Measurements from ENCODE around the gene LFNG. TPM values are rescaled to one million over a fixed set of nuclear protein-coding genes. Genes with fewer than 3 reads are reported as not detected.
A peak's percentile ranks its signal among the peaks of the same experiment; 100 is the strongest.

Gene LFNG
- total and polyA plus RNA-seq, 9 of the 15 experiments (the other 6 are each of a cell fraction or from before 2014, with no cell fraction given): 0.03 to 0.89 (median 0.25) TPM; not detected in 1

- peaks cover 6 to 16% of the 10 kb centered on the region in 2 experiments; a peak in 3 of 5 replicates for H3K4me1 ChIP-seq (replicated peaks in 1 of 2; ENCODE audit: control insufficient read depth in 2 of 2, insufficient read depth in 2 of 2, low read length in 2 of 2)
- ATAC-seq (no peak), FAIRE-seq (no peak), DNase-seq (ENCODE audit: extremely low read depth in 1 of 4, low spot score in 3 of 4) (no peak)
- intact Hi-C loops (cut with micrococcal nuclease): no loop called here
- H3K9ac ChIP-seq (ENCODE audit: insufficient read depth in 1 of 2, low read depth in 2 of 2, low read length in 2 of 2): no peak overlapping the region
- peaks cover 4% of the 10 kb centered on the region; the same call in 1 of the 2 replicates for H4K20me1 ChIP-seq (replicated peaks; ENCODE audit: control insufficient read depth, insufficient read depth, low read length)
- TF ChIP-seq MLX (CRISPR knock-in tag; conservative IDR thresholded peaks at IDR 0.05) (no peak), ZBTB33 (CRISPR knock-in tag; IDR thresholded peaks at IDR 0.05) (0 out of 2 replicates have a peak, but pooled peaks have one; percentile 33)
- no peak overlapping the region for H3K27ac ChIP-seq (ENCODE audit: extremely low read depth, low read depth, low read length)
- H3K9me3 ChIP-seq (replicated peaks; ENCODE audit: control insufficient read depth, insufficient read depth, low read depth, low read length): no peaks in the 10 kb centered on the region
- H3K9me1 ChIP-seq (ENCODE audit: control insufficient read depth, insufficient read depth, low read length): no peaks in the 10 kb centered on the region
- in situ Hi-C loops (cut with MboI): no loop called here
- no peak overlapping the region for H3K4me2 ChIP-seq (ENCODE audit: insufficient read depth, low read length)
- no peak overlapping the region for H2AFZ ChIP-seq (ENCODE audit: low read depth, low read length)
- ChIA-PET CTCF (ENCODE audit: low intra/inter-chr PET ratio) (no interaction called here), POLR2A (interaction anchor here (1.4 kb wide), 1 partner anchor 9 kb away, joined by 4 read pairs; no protein-coding TSS in a partner anchor)
- H3K36me3 ChIP-seq (ENCODE audit: control insufficient read depth, insufficient read depth, low read length): peaks cover 60% of the 10 kb centered on the region
- H3K79me2 ChIP-seq (ENCODE audit: control insufficient read depth, insufficient read depth, low read length): peaks cover 35% of the 10 kb centered on the region
- WGBS (ENCODE audit: insufficient coverage, low coverage, missing lambda C conversion rate): 88% methylated on average over 8 of the region's 8 CpGs
- H3K4me3 ChIP-seq: no peak overlapping the region
- H3K27me3 ChIP-seq (ENCODE audit: control insufficient read depth in 2 of 2, insufficient read depth in 2 of 2, low read length in 2 of 2): no peaks in the 10 kb centered on the region
- BruUV-seq (replicated peaks): no TSS peak
These were observed 31.8 kb downstream of the LFNG start for GRCh38 chr7:2551418-2551817.
